GM18858 (cell line): ENCODE measurements around the gene STXBP3.
"Not testable (repeated sequence)": the region's sequence is repeated elsewhere in the genome, so short reads cannot be mapped to it uniquely, and the experiment has no call there.

Experiments used
- ATAC-seq: cut with Tn5 transposase; IDR thresholded peaks from one replicate; pipeline ENCODE4 v1.9.1; 2021; ENCODE audit not compliant: unreplicated experiment

Gene STXBP3

GRCh38 chr1:108728327-108728923, 18.0 kb upstream of the STXBP3 start:
- no peak for ATAC-seq

DNA sequence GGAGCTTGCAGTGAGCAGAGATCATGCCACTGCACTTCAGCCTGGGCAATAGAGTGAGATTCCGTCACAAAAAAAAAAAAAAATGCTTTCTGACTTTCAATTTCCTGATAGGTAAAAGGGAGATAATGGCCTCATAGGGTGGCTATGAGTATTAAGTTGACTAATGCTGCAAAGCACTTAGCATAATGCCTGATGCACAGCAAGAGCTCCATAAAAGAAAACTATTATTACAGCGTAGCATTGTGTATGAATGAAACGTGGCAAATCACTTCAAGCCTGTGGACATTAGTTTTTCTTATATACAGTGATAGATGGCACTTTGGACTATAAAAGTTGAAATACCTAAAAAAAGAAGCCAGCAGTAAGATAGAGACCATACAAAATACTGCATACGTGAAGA, 17.0 kb upstream of the STXBP3 start:
- no peak for ATAC-seq

DNA sequence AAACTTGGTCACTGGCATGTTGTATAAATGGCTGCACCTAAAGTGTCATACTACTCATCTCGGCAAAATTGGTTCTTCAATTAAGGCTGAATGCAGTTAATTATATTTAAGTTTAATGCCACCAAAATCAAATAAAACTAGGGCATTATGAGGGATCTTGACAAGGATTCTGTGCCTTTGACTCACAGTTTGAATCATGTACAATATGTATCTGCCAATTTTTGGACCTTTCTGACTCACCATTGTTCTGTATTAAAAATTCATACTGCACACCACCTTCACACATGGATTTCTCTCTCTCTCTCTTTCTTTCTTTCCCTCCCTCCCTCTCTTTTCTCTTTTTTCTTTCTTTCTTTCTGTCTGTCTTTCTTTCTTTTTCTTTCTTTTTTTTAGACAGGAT, 14.1 kb upstream of the STXBP3 start:
- ATAC-seq = no peak

DNA sequence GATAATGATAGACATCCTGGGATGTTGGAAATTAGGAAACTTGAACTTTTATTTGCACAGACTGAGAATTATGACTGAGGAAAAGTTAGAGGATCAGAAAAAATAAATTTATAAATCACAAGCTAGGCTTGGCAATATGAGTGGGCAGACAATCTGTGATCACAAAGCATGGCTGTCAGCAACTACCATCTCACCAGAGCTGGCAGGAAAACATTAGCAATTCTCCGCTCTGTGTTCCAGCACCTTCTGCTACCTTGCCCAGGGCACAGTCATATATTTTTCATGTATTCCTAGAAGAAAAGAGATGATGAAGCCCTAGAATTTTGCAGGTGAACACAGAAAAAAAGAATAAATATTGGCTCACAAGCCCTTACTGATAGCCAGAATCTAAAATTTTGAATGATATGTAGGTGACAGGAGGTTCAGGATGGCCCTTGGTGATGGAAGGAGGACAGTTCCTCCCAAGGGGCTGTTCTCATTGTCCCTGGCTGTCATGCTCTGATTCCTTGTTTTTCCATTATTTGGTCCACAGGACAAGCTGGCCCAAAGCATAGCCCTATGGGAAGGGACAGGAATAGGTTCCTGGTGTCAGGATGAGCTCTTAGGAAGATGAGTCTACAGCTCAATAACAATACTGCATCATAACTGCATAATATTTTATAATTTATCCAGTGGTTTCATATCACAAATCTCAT, 12.2 kb upstream of the STXBP3 start:
- no peak for ATAC-seq

GRCh38 chr1:108742253-108742652, 4.2 kb upstream of the STXBP3 start:
- no peak for ATAC-seq

DNA sequence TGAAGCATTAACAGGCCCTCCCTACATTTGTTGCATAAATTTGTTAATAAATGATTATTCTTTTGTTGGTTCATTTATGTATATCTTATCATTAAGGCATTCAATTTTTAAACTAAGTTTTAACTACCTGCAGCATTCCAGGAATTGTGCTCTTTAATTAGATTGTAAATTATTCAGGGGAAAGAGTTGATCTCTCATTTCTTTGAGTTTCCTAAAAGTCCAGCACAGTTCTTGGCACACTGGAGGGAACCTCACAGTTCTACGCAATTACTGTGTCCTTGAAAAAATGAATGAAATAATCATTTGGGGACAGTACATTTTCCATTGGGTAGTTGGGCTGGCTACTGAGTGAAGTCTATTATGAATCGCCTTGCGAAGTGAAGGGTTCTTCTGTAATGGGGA, 493 bp upstream of the STXBP3 start:
- ATAC-seq = no peak

DNA sequence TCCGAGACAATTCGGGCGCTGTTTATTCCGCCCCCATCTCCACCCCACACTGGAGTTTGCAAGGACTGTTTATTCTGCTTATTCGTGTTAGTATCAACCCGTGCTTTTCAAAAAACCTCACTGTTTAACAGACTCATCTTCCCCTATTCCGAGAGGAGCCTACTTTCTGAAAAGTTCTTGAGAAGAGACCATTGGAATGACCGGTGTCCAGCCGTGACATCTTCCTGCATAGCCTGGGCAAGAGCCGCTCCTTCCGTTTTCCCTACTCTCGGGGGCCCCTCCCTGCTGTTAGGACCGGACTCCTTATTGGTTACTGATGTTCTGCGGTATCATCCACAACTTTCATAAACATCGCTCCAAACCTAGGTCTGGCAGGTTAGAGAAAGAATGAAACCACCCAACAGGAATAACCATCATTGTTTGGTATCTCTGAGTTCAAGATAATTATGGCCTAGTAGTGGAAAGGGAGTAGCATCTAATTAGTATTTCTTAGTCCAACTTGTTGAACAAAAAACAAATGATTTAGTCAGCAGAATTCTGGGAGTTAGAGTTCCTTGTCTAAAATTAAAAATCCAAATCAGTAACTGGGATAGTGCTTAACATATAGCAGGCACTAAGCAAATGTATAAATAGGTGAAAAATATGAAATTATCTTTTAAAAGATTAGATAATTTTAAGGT, 837 bp downstream of the STXBP3 start:
- ATAC-seq = no peak

DNA sequence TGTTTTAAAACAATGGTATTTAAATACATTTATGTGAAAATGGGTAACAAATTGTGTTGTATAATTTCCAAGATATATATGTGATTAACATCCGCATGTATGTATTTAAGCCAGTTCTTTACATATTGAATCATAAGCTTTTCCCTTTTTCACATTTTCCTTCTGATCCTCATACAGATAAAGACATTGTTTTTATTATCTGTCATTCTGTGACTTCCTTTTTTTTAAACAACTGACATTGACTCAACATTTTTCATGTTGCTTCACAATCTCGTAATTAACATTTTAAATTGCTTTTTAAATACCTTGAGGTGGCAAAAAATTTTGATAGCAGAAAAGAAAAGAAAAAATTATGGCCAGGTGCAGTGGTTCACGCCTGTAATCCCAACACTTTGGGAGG, 1.4 kb downstream of the STXBP3 start:
- ATAC-seq = no peak

DNA sequence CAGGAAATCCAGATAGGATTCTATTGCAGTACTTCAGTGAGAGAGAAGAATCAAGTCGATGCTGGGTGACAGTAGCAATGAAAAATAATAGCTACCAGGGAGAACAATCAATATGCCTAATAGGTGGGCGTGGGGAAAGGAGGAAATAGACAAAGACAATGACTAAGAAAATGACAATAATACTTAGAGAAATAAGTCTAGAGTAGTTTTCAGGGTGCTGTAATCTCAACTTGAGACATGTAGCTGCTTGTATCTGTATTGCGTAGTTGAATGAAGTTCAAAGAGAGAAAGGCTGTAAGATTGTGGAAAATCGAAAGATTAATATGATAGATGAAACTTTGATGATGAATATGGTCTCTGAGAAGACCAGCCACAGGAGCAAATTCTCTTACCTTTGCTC, 2.6 kb downstream of the STXBP3 start:
- ATAC-seq = no peak

- ATAC-seq = no peak
These were observed 4.2 kb downstream of the STXBP3 start for GRCh38 chr1:108750476-108751181.

DNA sequence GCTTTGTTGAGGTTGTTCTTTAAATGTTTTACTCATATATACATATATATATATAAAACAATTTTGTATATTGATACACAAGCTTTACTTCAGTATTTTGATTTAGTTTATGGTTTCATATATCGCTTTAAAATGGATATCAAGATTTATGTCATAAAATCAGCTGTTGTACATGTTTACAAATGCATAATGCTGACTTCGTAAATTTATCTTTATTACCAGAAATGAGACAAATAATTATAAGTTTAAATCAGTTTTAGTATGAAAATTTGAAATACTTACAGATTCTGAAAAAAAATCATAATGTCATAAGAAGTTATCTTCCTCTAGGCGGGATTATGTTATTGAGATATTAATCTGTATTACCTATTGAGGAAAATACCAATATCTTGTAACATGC, 6.9 kb downstream of the STXBP3 start:
- no peak for ATAC-seq

DNA sequence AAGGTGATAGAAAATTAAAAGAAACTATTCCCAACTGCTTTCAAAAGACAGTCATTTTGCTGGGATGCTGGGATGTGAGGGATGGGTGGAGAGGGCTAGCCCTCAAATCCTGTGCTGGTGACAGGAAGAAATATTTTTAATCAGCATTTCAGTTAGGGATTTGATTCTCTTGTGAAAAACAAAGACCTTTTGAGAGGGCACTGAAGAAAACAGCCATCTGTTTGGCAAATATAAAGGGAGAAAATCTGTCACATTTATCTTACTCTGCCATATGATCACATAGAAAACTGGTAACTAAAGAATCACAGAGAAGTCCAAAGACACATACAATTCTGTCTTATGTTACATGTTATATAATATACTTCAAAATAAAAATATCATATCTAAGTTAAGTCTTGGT, 12.3 kb downstream of the STXBP3 start:
- no peak for ATAC-seq

DNA sequence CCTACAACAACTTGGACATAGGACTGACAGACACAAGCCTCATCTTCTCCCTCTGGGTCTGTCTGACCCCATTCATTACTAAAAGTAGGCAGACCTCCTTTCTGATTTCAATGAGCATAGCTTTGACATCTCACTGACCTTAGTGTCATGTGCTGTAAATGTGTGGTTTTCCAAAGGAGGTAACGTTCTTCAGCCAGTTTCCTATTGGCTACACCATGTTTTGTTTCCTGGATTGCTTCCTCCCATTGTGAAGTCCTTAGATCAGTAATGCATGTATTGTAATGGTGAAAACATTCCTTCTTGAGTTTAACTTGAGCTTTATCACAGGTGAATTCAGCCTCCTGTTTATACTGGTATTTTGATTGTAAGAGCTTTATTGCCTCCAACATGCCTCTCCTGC, 20.6 kb downstream of the STXBP3 start:
- ATAC-seq = no peak

DNA sequence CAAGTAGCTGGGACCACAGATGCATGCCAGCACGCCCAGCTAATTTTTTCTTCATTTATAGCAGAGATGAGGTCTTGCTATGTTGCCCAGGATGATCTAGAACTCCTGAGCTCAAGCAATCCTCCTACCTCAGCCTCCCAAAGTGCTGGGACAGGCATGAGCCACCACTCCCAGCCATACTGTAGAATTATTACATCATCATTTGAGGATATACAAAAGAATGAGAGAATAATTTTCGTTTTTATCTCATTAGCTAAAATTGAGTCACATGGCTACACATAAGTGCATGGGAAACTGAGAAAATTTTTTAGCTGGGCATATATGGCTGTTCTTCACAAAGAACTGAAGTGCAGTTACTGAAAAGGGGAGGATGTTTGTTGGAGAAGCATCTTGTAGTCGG, 21.2 kb downstream of the STXBP3 start:
- no peak for ATAC-seq

- no peak for ATAC-seq
These were observed 31.4 kb downstream of the STXBP3 start for GRCh38 chr1:108777839-108778238.

DNA sequence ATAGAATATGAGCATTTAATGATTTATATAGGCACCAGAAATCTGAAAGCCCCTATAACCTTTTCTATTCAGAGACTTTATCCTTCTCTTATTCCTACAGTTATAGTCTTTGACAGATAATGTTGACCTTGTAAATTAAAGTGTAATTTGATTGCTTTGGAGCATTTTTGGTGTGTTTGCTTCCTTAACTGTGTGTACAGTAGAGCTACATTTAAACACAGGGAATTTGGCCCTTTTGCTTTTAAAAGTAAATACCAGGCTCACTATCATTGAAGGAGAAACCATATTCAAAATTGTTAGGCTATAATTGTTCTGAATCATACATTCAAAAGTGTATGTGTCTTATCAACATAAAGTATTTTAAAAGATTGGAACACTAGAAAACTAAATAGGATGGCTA, 33.0 kb downstream of the STXBP3 start:
- no peak for ATAC-seq

DNA sequence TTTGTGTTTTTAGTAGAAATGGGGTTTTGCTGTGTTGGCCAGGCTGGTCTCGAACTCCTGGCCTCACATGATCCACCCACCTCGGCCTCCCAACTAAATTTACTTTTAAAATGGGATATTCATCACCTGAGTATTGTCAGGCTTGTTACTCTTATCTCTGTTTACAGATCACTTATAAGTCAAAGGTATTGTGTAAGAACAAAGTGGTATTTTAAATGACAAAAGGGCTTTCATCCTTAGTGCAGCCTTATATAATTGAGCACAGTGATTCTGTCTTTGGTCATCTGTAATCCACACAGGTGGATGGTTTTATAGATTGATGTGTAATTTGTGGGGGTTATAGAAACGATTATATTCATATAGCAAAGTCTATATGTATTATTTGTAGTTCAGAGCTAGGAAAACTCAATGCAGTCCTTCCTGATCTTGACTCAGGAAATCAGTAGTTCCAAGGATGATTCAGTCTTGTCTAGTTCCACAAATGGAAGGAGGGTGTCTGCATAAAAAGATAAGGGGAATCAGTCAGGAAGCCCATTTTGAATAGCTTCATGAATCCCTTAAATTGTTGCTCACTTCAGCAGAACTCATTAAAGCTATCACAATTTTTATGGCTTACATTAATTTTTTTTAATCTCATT, 34.6 kb downstream of the STXBP3 start:
- no peak for ATAC-seq

DNA sequence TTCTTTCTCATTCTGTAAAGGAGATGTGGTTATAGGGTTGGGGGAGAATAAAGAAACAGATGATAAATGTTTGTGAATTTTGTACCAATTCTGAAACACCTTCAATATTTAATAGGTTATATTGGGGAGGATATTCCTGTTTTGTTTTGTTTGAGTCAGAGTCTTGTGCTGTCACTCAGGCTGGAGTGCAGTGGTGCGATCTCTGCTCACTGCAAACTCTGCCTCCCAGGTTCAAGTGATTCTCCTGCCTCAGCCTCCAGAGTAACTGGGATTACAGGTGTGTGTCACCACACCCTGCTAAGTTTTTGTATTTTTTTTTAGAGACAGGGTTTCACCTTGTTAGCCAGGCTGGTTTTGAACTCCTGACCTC, 35.1 kb downstream of the STXBP3 start:
- ATAC-seq = not testable (repeated sequence)

DNA sequence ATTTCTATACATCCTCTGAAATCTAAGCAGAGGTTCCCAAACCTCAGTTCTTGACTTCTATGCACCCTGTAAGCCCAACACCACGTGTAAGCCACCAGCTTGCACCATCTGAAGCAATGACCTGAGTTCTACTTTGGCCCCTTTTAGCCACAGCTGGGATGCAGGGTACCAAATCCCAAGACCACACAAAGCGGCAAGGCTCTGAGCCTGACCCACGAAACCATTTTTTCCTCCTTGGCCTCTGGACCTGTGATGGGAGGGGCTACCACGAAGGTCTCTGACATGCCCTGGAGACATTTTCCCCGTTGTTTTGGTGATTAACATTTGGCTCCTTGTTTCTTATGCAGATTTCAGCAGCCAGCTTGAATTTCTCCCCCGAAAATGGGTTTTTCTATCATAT, 38.8 kb downstream of the STXBP3 start:
- ATAC-seq = no peak

GRCh38 chr1:108785880-108786279, 39.4 kb downstream of the STXBP3 start:
- no peak for ATAC-seq

- no peak for ATAC-seq
These were observed 45.3 kb downstream of the STXBP3 start for GRCh38 chr1:108791790-108792189.
